Epithelial cell of proximal tubule (primary cell): ENCODE measurements around the gene OPCML. TPM values are rescaled to one million over a fixed set of nuclear protein-coding genes. Genes with fewer than 3 reads are reported as not detected.

Experiments
- DNase-seq: peaks from one replicate; pipeline ENCODE4 v3.0.0-alpha.2; 2011; ENCODE audit warnings: low read depth
- H3K4me3 ChIP-seq: 2 replicates; pipeline ENCODE4 v1.5.1; 2011; ENCODE audit warnings: low read depth, mild to moderate bottlenecking, low read length
- CTCF ChIP-seq: conservative IDR thresholded peaks from 2 replicates; pipeline ENCODE4 v1.5.1; 2012; ENCODE audit warnings: low read depth, mild to moderate bottlenecking, low read length
- total RNA-seq: library from RNA; depleted of rRNA; stranded (reverse); fragments of >200 nt; gene quantifications from 2 replicates; pipeline ENCODE4 v1.2.3, GENCODE V29; 2015

The OPCML gene
- total RNA-seq, 1 donor from 2014 or later, result not detected

- DNase-seq, result no peak
- no peak overlapping the region for H3K4me3 ChIP-seq
- no peak for TF ChIP-seq CTCF
Measured at GRCh38 chr11:133570376-133570775, 38.1 kb upstream of the OPCML start.

GRCh38 chr11:133563505-133564025, 31.3 kb upstream of the OPCML start:
- no peak overlapping the region for H3K4me3 ChIP-seq
- no peak for DNase-seq
- TF ChIP-seq CTCF, result no peak

GRCh38 chr11:133560472-133560855, 28.2 kb upstream of the OPCML start:
- DNase-seq, result no peak
- H3K4me3 ChIP-seq, result no peak overlapping the region
- no peak for TF ChIP-seq CTCF

GRCh38 chr11:133559833-133560471, 27.7 kb upstream of the OPCML start:
- DNase-seq, result no peak
- no peak overlapping the region for H3K4me3 ChIP-seq

GRCh38 chr11:133559382-133559781, 27.1 kb upstream of the OPCML start:
- no peak for DNase-seq
- no peak for TF ChIP-seq CTCF
- no peak overlapping the region for H3K4me3 ChIP-seq

More at GRCh38 chr11:133559833-133560471, 27.7 kb upstream of the OPCML start:
- no peak for TF ChIP-seq CTCF

GRCh38 chr11:133555034-133555433, 22.7 kb upstream of the OPCML start:
- TF ChIP-seq CTCF, result no peak
- no peak overlapping the region for H3K4me3 ChIP-seq
- DNase-seq, result no peak
